K562 treated with DMSO at 1 percent for 12 hours (cell line): ENCODE results near the gene SLC35B2. TPM values are rescaled to one million over a fixed set of nuclear protein-coding genes. Genes with fewer than 3 reads are reported as not detected.

Experiments
- total RNA-seq: library from RNA; unstranded; fragments of 300-600 nt; gene quantifications from 2 replicates; pipeline ENCODE4 v1.2.3, GENCODE V29; 2022; ENCODE audit not compliant: insufficient read depth

Gene SLC35B2
- total RNA-seq = 69.0 and 95.5 TPM in 2 replicates

GRCh38 chr6:44257025-44257752, at the start of gene SLC35B2:
SLC35B2 (minus strand) TSS chr6:44257528; CDS start chr6:44257410, 118 bp downstream.

GRCh38 chr6:44269921-44270525, 12.7 kb upstream of the SLC35B2 start, which contains the start of gene TMEM151B:
TMEM151B (plus strand) TSS chr6:44270450; CDS start chr6:44270743, 293 bp downstream.

GRCh38 chr6:44265007-44265721, 7.8 kb upstream of the SLC35B2 start, which contains the start of gene NFKBIE:
NFKBIE (minus strand) TSS chr6:44265551; CDS start chr6:44265346, 205 bp downstream.

GRCh38 chr6:44246663-44247337, 10.5 kb downstream of the SLC35B2 start, which contains the start of gene HSP90AB1:
HSP90AB1 (plus strand) TSS chr6:44247101; CDS start chr6:44248630, 1,529 bp downstream.

GRCh38 chr6:44223319-44224028, 33.9 kb downstream of the SLC35B2 start, which contains the start of gene SLC29A1:
SLC29A1 (plus strand) TSS chr6:44223595; CDS start chr6:44227314, 3,719 bp downstream.

GRCh38 chr6:44216677-44217331, 40.5 kb downstream of the SLC35B2 start, which contains the start of gene MYMX:
MYMX (plus strand) TSS chr6:44216926; CDS start chr6:44217472, 546 bp downstream.

Other genes starting within 250 kb of the SLC35B2 start
- 102 and 178 TPM in 2 replicates for gene MRPL14, start 130.1 kb downstream of the SLC35B2 start, total RNA-seq
- gene TMEM63B, start 130.0 kb downstream of the SLC35B2 start, total RNA-seq = 26.9 and 62.9 TPM in 2 replicates
- gene CAPN11, start 98.7 kb downstream of the SLC35B2 start, total RNA-seq = not detected in 2 replicates
- not detected in 2 replicates for gene MYMX, start 40.6 kb downstream of the SLC35B2 start, total RNA-seq
- gene SLC29A1, start 33.9 kb downstream of the SLC35B2 start, total RNA-seq = 127 and 182 TPM in 2 replicates
- 900 and 1,266 TPM in 2 replicates for gene HSP90AB1, start 10.4 kb downstream of the SLC35B2 start, total RNA-seq
- gene NFKBIE, start 8.0 kb upstream of the SLC35B2 start, total RNA-seq = 24.1 and 28.1 TPM in 2 replicates
- gene TMEM151B, start 12.9 kb upstream of the SLC35B2 start, total RNA-seq = not detected in 2 replicates
- 11.1 and 23.7 TPM in 2 replicates for gene AARS2, start 55.8 kb upstream of the SLC35B2 start, total RNA-seq
- not detected in 2 replicates for gene SPATS1, start 85.1 kb upstream of the SLC35B2 start, total RNA-seq
- gene CDC5L, start 130.2 kb upstream of the SLC35B2 start, total RNA-seq = 14.3 and 27.8 TPM in 2 replicates